Neural cell (in vitro differentiated cells): Measurements from ENCODE around the gene ZNF783.

Experiments used
- EP300 ChIP-seq: fragments of 450-650 bp; conservative IDR thresholded peaks from 2 replicates; pipeline ENCODE4 v1.6.1; 2014; ENCODE audit warnings: antibody characterized with exemption, mild to moderate bottlenecking, moderate library complexity; ENCODE audit not compliant: poor library complexity, severe bottlenecking
- EZH2 ChIP-seq: fragments of 200-600, 300-800 bp; shearing (Covaris generic), sonication (generic); IDR thresholded peaks from 2 replicates; pipeline ENCODE4 v1.6.1; 2014; ENCODE audit warnings: antibody characterized with exemption, low read length, borderline replicate concordance, mild to moderate bottlenecking; ENCODE audit not compliant: insufficient read depth, poor library complexity, severe bottlenecking
- POLR2AphosphoS5 ChIP-seq: IDR thresholded peaks from 2 replicates; pipeline ENCODE4 v1.6.1; 2012
- REST ChIP-seq: IDR thresholded peaks from 2 replicates; pipeline ENCODE4 v1.6.1; 2012; ENCODE audit warnings: borderline replicate concordance
- SMC3 ChIP-seq: fragments of 450-650 bp; conservative IDR thresholded peaks from 2 replicates; pipeline ENCODE4 v1.6.1; 2014; ENCODE audit warnings: antibody characterized with exemption, mild to moderate bottlenecking, moderate library complexity; ENCODE audit not compliant: poor library complexity
- TF ChIP-seq, protein P1 (sequence below): fragments of 450-650 bp; IDR thresholded peaks from 2 replicates; pipeline ENCODE4 v1.5.1; 2014; ENCODE audit warnings: antibody characterized with exemption, mild to moderate bottlenecking, moderate library complexity; ENCODE audit not compliant: poor library complexity, severe bottlenecking

GRCh38 chr7:149217570-149217969, 44.4 kb upstream of the ZNF783 start:
- TF ChIP-seq, protein P1, sequence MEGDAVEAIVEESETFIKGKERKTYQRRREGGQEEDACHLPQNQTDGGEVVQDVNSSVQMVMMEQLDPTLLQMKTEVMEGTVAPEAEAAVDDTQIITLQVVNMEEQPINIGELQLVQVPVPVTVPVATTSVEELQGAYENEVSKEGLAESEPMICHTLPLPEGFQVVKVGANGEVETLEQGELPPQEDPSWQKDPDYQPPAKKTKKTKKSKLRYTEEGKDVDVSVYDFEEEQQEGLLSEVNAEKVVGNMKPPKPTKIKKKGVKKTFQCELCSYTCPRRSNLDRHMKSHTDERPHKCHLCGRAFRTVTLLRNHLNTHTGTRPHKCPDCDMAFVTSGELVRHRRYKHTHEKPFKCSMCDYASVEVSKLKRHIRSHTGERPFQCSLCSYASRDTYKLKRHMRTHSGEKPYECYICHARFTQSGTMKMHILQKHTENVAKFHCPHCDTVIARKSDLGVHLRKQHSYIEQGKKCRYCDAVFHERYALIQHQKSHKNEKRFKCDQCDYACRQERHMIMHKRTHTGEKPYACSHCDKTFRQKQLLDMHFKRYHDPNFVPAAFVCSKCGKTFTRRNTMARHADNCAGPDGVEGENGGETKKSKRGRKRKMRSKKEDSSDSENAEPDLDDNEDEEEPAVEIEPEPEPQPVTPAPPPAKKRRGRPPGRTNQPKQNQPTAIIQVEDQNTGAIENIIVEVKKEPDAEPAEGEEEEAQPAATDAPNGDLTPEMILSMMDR, result no peak
- TF ChIP-seq EZH2 (no peak), SMC3 (no peak), EP300 (no peak), POLR2AphosphoS5 (no peak), REST (no peak)
